GM23248 (cell line): ENCODE results near the gene CPSF2. TPM values are rescaled to one million over a fixed set of nuclear protein-coding genes. Genes with fewer than 3 reads are reported as not detected.

Experiments
- DNase-seq: peaks from one replicate; pipeline ENCODE4 v3.0.0-alpha.2; 2015
- H2AFZ ChIP-seq: fragments of 200-600 bp; sonication (generic); 2 replicates; pipeline ENCODE4 v1.6.1; 2016; ENCODE audit warnings: antibody characterized with exemption
- H3F3A ChIP-seq: fragments of 200-600 bp; sonication (generic); 2 replicates; pipeline ENCODE4 v1.6.1; 2016; ENCODE audit warnings: mild to moderate bottlenecking, antibody characterized with exemption, mixed run types; ENCODE audit not compliant: insufficient read depth
- H3K27ac ChIP-seq: fragments of 200-600 bp; sonication (generic); 2 replicates; pipeline ENCODE4 v1.5.1; 2016; ENCODE audit warnings: mild to moderate bottlenecking
- H3K27me3 ChIP-seq: fragments of 200-600 bp; sonication (generic); replicated peaks from 2 replicates; pipeline ENCODE4 v1.6.1; 2016; ENCODE audit warnings: mild to moderate bottlenecking; ENCODE audit not compliant: insufficient read depth
- H3K36me3 ChIP-seq: fragments of 200-600 bp; sonication (generic); 2 replicates; pipeline ENCODE4 v1.6.1; 2016; ENCODE audit warnings: low read depth, mild to moderate bottlenecking
- H3K4me1 ChIP-seq: fragments of 200-600 bp; sonication (generic); 2 replicates; pipeline ENCODE4 v1.6.1; 2016; ENCODE audit warnings: mild to moderate bottlenecking; ENCODE audit not compliant: insufficient read depth
- H3K4me2 ChIP-seq: fragments of 200-600 bp; sonication (generic); one replicate; pipeline ENCODE4 v1.6.1; 2016; ENCODE audit warnings: mild to moderate bottlenecking; ENCODE audit not compliant: unreplicated experiment
- H3K4me3 ChIP-seq: fragments of 200-600 bp; sonication (generic); 2 replicates; pipeline ENCODE4 v1.5.1; 2016; ENCODE audit warnings: mild to moderate bottlenecking
- H3K79me2 ChIP-seq: fragments of 200-600 bp; sonication (generic); 2 replicates; pipeline ENCODE4 v1.6.1; 2016; ENCODE audit warnings: mild to moderate bottlenecking; ENCODE audit not compliant: insufficient read depth
- H3K9ac ChIP-seq: fragments of 200-600 bp; sonication (generic); 2 replicates; pipeline ENCODE4 v1.6.1; 2016; ENCODE audit warnings: mild to moderate bottlenecking
- H3K9me2 ChIP-seq: fragments of 200-600 bp; sonication (generic); 2 replicates; pipeline ENCODE4 v1.6.1; 2016; ENCODE audit warnings: mixed run types, mild to moderate bottlenecking, moderate library complexity; ENCODE audit not compliant: insufficient read depth
- H3K9me3 ChIP-seq: fragments of 200-600 bp; sonication (generic); one replicate; pipeline ENCODE4 v1.6.1; 2017; ENCODE audit warnings: low read depth
- H4K20me1 ChIP-seq: fragments of 200-600 bp; sonication (generic); 2 replicates; pipeline ENCODE4 v1.6.0; 2016; ENCODE audit not compliant: insufficient read depth
- EZH2 ChIP-seq: fragments of 200-600 bp; sonication (generic); IDR thresholded peaks from 2 replicates; pipeline ENCODE4 v1.6.1; 2018; ENCODE audit warnings: antibody characterized with exemption, mild to moderate bottlenecking; ENCODE audit not compliant: insufficient read depth, poor library complexity, severe bottlenecking
- EZH2phosphoT487 ChIP-seq: fragments of 200-600 bp; sonication (generic); IDR thresholded peaks from 2 replicates; pipeline ENCODE4 v1.6.1; 2018; ENCODE audit warnings: antibody characterized with exemption, moderate library complexity, mild to moderate bottlenecking, low read depth; ENCODE audit not compliant: insufficient read depth
- WGBS, 2 experiments: methylation state at CpG; one replicate each; pipeline ENCODE4 v1.1.6; 2015 to 2017; ENCODE audit warnings: low lambda C conversion rate in 2 of 2, low coverage in 1 of 2; ENCODE audit errors: missing lambda C conversion rate in 2 of 2; 5-methylcytosine and 5-hydroxymethylcytosine counted together
- in situ Hi-C: fragments of 300-500 bp; cut with MboI; formaldehyde crosslinking; loops from 2 replicates; pipeline ENCODE4 v1.15.0; 2020
- polyA plus RNA-seq: library from polyadenylated mRNA; unstranded; fragments of >200 nt; fragmentation: Nextera tagmentation; extraction: Ambion mirVana; gene quantifications from 2 replicates; pipeline ENCODE4 v1.2.1, GENCODE V29; 2016
- total RNA-seq: library from RNA; depleted of rRNA; stranded (reverse); fragments of >200 nt; shearing (Covaris generic); gene quantifications from 2 replicates; pipeline ENCODE4 v1.2.3, GENCODE V29; 2014

The CPSF2 gene
- total and polyA plus RNA-seq, 2 experiments from 2014 or later, result 38.7 to 41.0 TPM

GRCh38 chr14:92122351-92122677 is 545 bp downstream of the CPSF2 start:
- H3K27ac ChIP-seq, result peak overlapping the region; percentile 87
- H3K9ac ChIP-seq, result peak overlapping the region; percentile 96
- no peaks in the 10 kb centered on the region for H3K9me3 ChIP-seq
- no peaks in the 10 kb centered on the region for H3K27me3 ChIP-seq
- no peaks in the 10 kb centered on the region for H3K9me2 ChIP-seq
- H3K4me3 ChIP-seq, result peak overlapping the region; percentile 97
- H3K79me2 ChIP-seq, result peaks cover 89% of the 10 kb centered on the region
- peaks cover 18% of the 10 kb centered on the region for H3K4me1 ChIP-seq
- H4K20me1 ChIP-seq, result no peaks in the 10 kb centered on the region
- H3K4me2 ChIP-seq, result peak overlapping the region; percentile 87
- 2% methylated on average over 22 of the region's 22 CpGs for WGBS, 2 experiments
- peaks cover 25% of the 10 kb centered on the region; the same call in 1 of the 2 replicates for H3K36me3 ChIP-seq
- TF ChIP-seq EZH2phosphoT487, result no peak
- no peak for TF ChIP-seq EZH2
- peak overlapping the region; percentile 93 for H2AFZ ChIP-seq
- H3F3A ChIP-seq, result 0 out of 2 replicates have a peak, but pooled peaks cover 3% of the 10 kb centered on the region
- in situ Hi-C loops, result no loop called here
- DNase-seq, result peak; percentile 66

- peak overlapping the region; percentile 97 for H3K4me3 ChIP-seq
- TF ChIP-seq EZH2phosphoT487 (no peak), EZH2 (no peak)
- in situ Hi-C loops, result no loop called here
- 25 to 26% methylated on average over 9 of the region's 9 CpGs for WGBS, 2 experiments
- peak overlapping the region; percentile 96 for H3K9ac ChIP-seq
- H3K27ac ChIP-seq, result peak overlapping the region; percentile 87
- DNase-seq, result peak; percentile 53
- no peaks in the 10 kb centered on the region for H3K27me3 ChIP-seq
- no peaks in the 10 kb centered on the region for H3K9me3 ChIP-seq
- peaks cover 18% of the 10 kb centered on the region for H3K4me1 ChIP-seq
- H3K36me3 ChIP-seq, result peaks cover 25% of the 10 kb centered on the region; the same call in 1 of the 2 replicates
- H3K9me2 ChIP-seq, result no peaks in the 10 kb centered on the region
- H3K79me2 ChIP-seq, result peaks cover 88% of the 10 kb centered on the region
- H3K4me2 ChIP-seq, result peak overlapping the region; percentile 87
- no peaks in the 10 kb centered on the region for H4K20me1 ChIP-seq
- peak overlapping the region; percentile 93 for H2AFZ ChIP-seq
- H3F3A ChIP-seq, result 0 out of 2 replicates have a peak, but pooled peaks cover 3% of the 10 kb centered on the region
Measured at GRCh38 chr14:92122761-92123160, 992 bp downstream of the CPSF2 start.

DNA sequence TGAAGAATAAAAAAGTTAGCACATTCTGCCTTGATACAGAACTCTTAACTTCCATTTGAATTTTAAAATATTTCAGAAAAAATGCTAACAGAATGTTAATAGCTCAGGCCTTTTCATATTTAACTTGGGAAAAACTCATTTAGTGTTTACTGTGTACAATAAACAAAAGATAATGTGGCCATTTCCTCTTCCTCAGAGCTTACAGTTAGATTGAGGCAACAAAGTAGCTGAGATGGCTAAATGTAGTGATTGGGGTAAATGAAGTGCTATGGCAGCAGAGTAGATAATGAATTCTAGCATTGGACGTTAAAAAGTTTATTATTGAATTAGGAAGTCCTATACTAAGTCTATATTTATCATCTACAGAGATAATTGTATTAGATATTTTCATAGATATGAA is 12.7 kb downstream of the CPSF2 start:
- Histone ChIP-seq H3K4me3 (no peak overlapping the region), H3K4me2 (no peak overlapping the region), H3K27me3 (no peaks in the 10 kb centered on the region), H3K9me2 (no peaks in the 10 kb centered on the region), H3K9ac (no peak overlapping the region), H3K36me3 (peaks cover 51% of the 10 kb centered on the region), H3K4me1 (no peaks in the 10 kb centered on the region), H4K20me1 (no peaks in the 10 kb centered on the region), H2AFZ (no peak overlapping the region), H3F3A (peaks cover 5% of the 10 kb centered on the region; the same call in 1 of the 2 replicates), H3K27ac (no peak overlapping the region), H3K79me2 (no peaks in the 10 kb centered on the region), H3K9me3 (no peaks in the 10 kb centered on the region)
- in situ Hi-C loops, result loop anchor here (25.0 kb wide), 1 partner anchor 653 kb away; the partner anchor contains the start of gene GOLGA5
- TF ChIP-seq EZH2 (no peak), EZH2phosphoT487 (no peak)
- 89 to 96% methylated on average over 1 of the region's 1 CpG for WGBS, 2 experiments
- DNase-seq, result no peak

DNA sequence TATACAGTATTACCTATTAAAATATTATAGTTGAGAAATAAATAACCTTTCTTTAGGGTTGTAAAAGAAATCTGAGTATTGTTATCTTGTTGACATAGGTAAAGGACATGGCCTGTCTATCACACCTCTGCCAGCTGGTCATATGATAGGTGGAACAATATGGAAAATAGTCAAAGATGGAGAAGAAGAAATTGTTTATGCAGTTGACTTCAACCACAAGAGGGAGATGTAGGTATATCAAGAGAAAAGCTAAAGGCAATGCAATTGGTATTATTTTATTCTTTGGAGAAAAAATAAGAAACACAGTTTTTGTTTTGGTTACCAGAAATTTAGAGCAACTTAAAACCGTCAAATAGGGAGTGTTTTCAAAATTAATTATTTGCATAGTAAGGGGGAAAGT is 13.5 kb downstream of the CPSF2 start:
- Histone ChIP-seq H2AFZ (no peak overlapping the region), H3K4me2 (no peak overlapping the region), H3K79me2 (no peaks in the 10 kb centered on the region), H3K4me1 (no peaks in the 10 kb centered on the region), H3K27ac (no peak overlapping the region), H3K36me3 (peaks cover 47% of the 10 kb centered on the region), H3K4me3 (no peak overlapping the region), H3F3A (peaks cover 5% of the 10 kb centered on the region; the same call in 1 of the 2 replicates), H3K27me3 (no peaks in the 10 kb centered on the region), H3K9me3 (no peaks in the 10 kb centered on the region), H4K20me1 (no peaks in the 10 kb centered on the region), H3K9me2 (no peaks in the 10 kb centered on the region), H3K9ac (no peak overlapping the region)
- WGBS, 2 experiments, result 39 to 43% methylated on average over 1 of the region's 1 CpG
- TF ChIP-seq EZH2phosphoT487 (no peak), EZH2 (no peak)
- in situ Hi-C loops, result loop anchor here (25.0 kb wide), 1 partner anchor 652 kb away; the partner anchor contains the start of gene GOLGA5
- peak; percentile 70 for DNase-seq
